WERI-Rb-1 (cell line): Measurements from ENCODE around the gene DCP2.

Experiments
- DNase-seq: peaks from one replicate; pipeline ENCODE4 v3.0.0-alpha.2; 2020
- H3K27ac ChIP-seq: fragments of 250-450 bp; sonication (Bioruptor Pico); 2 replicates; pipeline ENCODE4 v1.5.1; 2020; ENCODE audit warnings: mild to moderate bottlenecking, moderate library complexity
- H3K27me3 ChIP-seq: fragments of 250-450 bp; sonication (Bioruptor Pico); 2 replicates; pipeline ENCODE4 v1.5.1; 2021; ENCODE audit warnings: mild to moderate bottlenecking, low read depth, moderate library complexity; ENCODE audit not compliant: insufficient read depth, severe bottlenecking
- H3K36me3 ChIP-seq: fragments of 250-450 bp; sonication (Bioruptor Pico); 2 replicates; pipeline ENCODE4 v1.5.1; 2020; ENCODE audit warnings: mild to moderate bottlenecking, moderate library complexity
- H3K4me3 ChIP-seq: 2 replicates; pipeline ENCODE4 v1.5.1; 2011; ENCODE audit warnings: low read depth, mild to moderate bottlenecking, control low read depth, low read length
- H3K9me3 ChIP-seq: fragments of 250-450 bp; sonication (Bioruptor Pico); 2 replicates; pipeline ENCODE4 v1.5.1; 2021; ENCODE audit warnings: mild to moderate bottlenecking, moderate library complexity; ENCODE audit not compliant: severe bottlenecking
- CTCF ChIP-seq: IDR thresholded peaks from 2 replicates; pipeline ENCODE4 v1.5.1; 2011; ENCODE audit warnings: low read depth, mild to moderate bottlenecking, control low read depth, inconsistent platforms, low read length

The DCP2 gene

GRCh38 chr5:113000466-113000865 lies 23.9 kb downstream of the DCP2 start:
- Histone ChIP-seq H3K36me3 (peaks cover 77% of the 10 kb centered on the region), H3K4me3 (no peak overlapping the region), H3K27ac (no peak overlapping the region), H3K27me3 (no peaks in the 10 kb centered on the region), H3K9me3 (no peaks in the 10 kb centered on the region)
- TF ChIP-seq CTCF = no peak
- no peak for DNase-seq

DNA sequence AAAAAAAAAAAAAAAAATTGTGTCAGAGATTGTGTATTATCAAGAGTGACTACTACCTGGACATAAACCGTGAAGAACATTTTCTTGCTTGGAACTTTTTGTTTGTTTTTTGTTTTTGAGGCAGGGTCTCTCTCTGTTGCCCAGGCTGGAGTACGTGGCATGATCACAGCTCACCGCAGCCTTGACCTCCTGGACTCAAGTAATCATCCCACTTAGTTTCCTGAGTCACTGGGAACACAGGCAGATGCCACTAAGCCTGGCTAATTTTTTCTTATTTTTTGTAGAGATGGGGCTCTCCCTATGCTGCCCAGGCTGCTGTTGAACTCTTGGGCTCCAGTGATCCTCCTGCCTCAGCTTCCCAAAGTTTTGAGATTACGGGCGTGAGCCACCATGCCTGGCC lies 25.8 kb downstream of the DCP2 start:
- Histone ChIP-seq H3K27ac (no peak overlapping the region), H3K36me3 (peaks cover 80% of the 10 kb centered on the region), H3K9me3 (no peaks in the 10 kb centered on the region), H3K27me3 (no peaks in the 10 kb centered on the region), H3K4me3 (no peak overlapping the region)
- DNase-seq = no peak
- no peak for TF ChIP-seq CTCF

DNA sequence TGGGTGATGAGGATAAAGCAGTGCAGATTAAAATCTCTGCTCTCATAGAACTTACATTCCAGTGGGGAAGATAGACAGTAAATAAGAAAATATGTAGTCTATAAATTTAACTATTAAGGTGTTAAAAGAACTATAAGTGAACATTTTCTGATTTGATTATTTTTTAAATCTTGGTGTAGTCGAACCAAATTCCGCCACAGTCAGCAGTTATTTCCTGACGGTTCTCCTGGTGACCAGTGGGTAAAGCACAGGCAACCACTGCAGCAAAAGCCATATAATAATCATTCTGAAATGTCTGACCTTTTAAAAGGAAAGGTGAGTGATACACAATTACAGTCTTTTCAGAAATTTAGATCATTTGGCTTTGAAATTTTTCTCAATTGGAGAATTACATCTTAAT lies 27.2 kb downstream of the DCP2 start:
- no peak for TF ChIP-seq CTCF
- Histone ChIP-seq H3K27me3 (no peaks in the 10 kb centered on the region), H3K36me3 (peaks cover 78% of the 10 kb centered on the region), H3K9me3 (no peaks in the 10 kb centered on the region), H3K27ac (no peak overlapping the region), H3K4me3 (no peak overlapping the region)
- DNase-seq = no peak

DNA sequence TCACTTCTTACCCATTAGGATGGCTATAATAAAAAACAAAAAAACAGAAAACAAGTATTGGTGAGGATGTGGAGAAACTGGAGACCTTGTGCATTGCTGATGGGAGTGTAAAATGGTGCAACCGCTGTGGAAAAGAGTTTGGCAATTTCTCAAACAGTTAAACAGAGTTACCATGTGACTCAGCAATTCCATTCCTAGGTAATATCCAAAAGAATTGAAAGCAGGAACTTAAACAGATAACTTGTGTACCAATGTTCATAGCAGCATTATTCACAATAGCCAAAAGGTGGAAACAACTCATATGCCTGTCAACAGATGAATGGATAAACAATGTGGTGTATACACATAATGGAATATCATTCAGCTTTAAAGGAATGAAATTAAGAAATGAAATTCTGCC lies 28.9 kb downstream of the DCP2 start:
- no peak for DNase-seq
- H3K27me3 ChIP-seq = no peaks in the 10 kb centered on the region
- H3K36me3 ChIP-seq = peaks cover 82% of the 10 kb centered on the region
- no peaks in the 10 kb centered on the region for H3K9me3 ChIP-seq
- no peak overlapping the region for H3K27ac ChIP-seq
- no peak overlapping the region for H3K4me3 ChIP-seq
- TF ChIP-seq CTCF = no peak

GRCh38 chr5:113017881-113018635 lies 41.5 kb downstream of the DCP2 start:
- no peak for TF ChIP-seq CTCF
- Histone ChIP-seq H3K27ac (no peak overlapping the region), H3K36me3 (peaks cover 61% of the 10 kb centered on the region), H3K9me3 (no peaks in the 10 kb centered on the region), H3K27me3 (no peaks in the 10 kb centered on the region), H3K4me3 (no peak overlapping the region)
- DNase-seq = no peak
